Measurements from ENCODE around the gene PPARG. TPM values are rescaled to one million over a fixed set of nuclear protein-coding genes. Genes with fewer than 3 reads are reported as not detected.

The PPARG gene
- total and polyA plus RNA-seq, 7 donors: 9.7 to 111 (median 17.8) TPM

GRCh38 chr3:12318758-12319621, 30.1 kb downstream of the PPARG start:
- no peak overlapping the region for H3K4me3 ChIP-seq
- no peak for DNase-seq
- H3K27ac ChIP-seq: peak overlapping the region in 1 of 4 donors; percentile 6
- 65 to 72% methylated on average over 5 of the region's 5 CpGs for WGBS, 2 donors
- no peaks in the 10 kb centered on the region for H3K36me3 ChIP-seq
- no peak for TF ChIP-seq POLR2A (IDR thresholded peaks at IDR 0.05)
- TF ChIP-seq EP300 (IDR thresholded peaks at IDR 0.05): no peak
- no peak for TF ChIP-seq POLR2AphosphoS5 (IDR thresholded peaks at IDR 0.05)
- no peak for TF ChIP-seq CTCF (IDR thresholded peaks at IDR 0.05)
- intact Hi-C loops (cut with DNase I): no loop called here
- H3K4me1 ChIP-seq: peaks cover 0 to 5% (median 0%) of the 10 kb centered on the region in 4 donors
- H3K9me3 ChIP-seq: no peaks in the 10 kb centered on the region
- H3K27me3 ChIP-seq: peaks cover 0 to 23% (median 0%) of the 10 kb centered on the region in 3 donors

GRCh38 chr3:12321015-12321414, 32.1 kb downstream of the PPARG start:
- 90 to 92% methylated on average over 2 of the region's 2 CpGs for WGBS, 2 donors
- no peak overlapping the region for H3K27ac ChIP-seq
- no peak overlapping the region for H3K4me3 ChIP-seq
- H3K27me3 ChIP-seq: peaks cover 0 to 23% (median 0%) of the 10 kb centered on the region in 3 donors
- DNase-seq: no peak
- peaks cover 0 to 14% (median 4%) of the 10 kb centered on the region in 4 donors for H3K4me1 ChIP-seq
- TF ChIP-seq EP300 (IDR thresholded peaks at IDR 0.05) (no peak), POLR2AphosphoS5 (IDR thresholded peaks at IDR 0.05) (no peak), POLR2A (IDR thresholded peaks at IDR 0.05) (no peak), CTCF (IDR thresholded peaks at IDR 0.05) (no peak)
- H3K9me3 ChIP-seq: no peaks in the 10 kb centered on the region
- H3K36me3 ChIP-seq: no peaks in the 10 kb centered on the region
- intact Hi-C loops (cut with DNase I): no loop called here

GRCh38 chr3:12323237-12323636, 34.4 kb downstream of the PPARG start:
- Histone ChIP-seq H3K4me3 (no peak overlapping the region), H3K4me1 (peaks cover 0 to 25% (median 10%) of the 10 kb centered on the region in 4 donors), H3K36me3 (no peaks in the 10 kb centered on the region), H3K9me3 (no peaks in the 10 kb centered on the region), H3K27me3 (peaks cover 0 to 23% (median 0%) of the 10 kb centered on the region in 3 donors), H3K27ac (no peak overlapping the region)
- 38 to 55% methylated on average over 2 of the region's 2 CpGs for WGBS, 2 donors
- intact Hi-C loops (cut with DNase I): no loop called here
- no peak for DNase-seq
- TF ChIP-seq EP300 (IDR thresholded peaks at IDR 0.05): no peak
- no peak for TF ChIP-seq CTCF (IDR thresholded peaks at IDR 0.05)
- no peak for TF ChIP-seq POLR2AphosphoS5 (IDR thresholded peaks at IDR 0.05)
- TF ChIP-seq POLR2A (IDR thresholded peaks at IDR 0.05): no peak

GRCh38 chr3:12325586-12326515, 37.0 kb downstream of the PPARG start:
- Histone ChIP-seq H3K27me3 (peaks cover 0 to 11% (median 0%) of the 10 kb centered on the region in 3 donors), H3K9me3 (no peaks in the 10 kb centered on the region), H3K4me3 (no peak overlapping the region), H3K4me1 (peaks cover 0 to 20% (median 10%) of the 10 kb centered on the region in 4 donors), H3K36me3 (no peaks in the 10 kb centered on the region), H3K27ac (peak overlapping the region in 2 of 4 donors; percentile 33 to 42)
- intact Hi-C loops (cut with DNase I): no loop called here
- WGBS, 2 donors: 40 to 65% methylated on average over 4 of the region's 4 CpGs
- TF ChIP-seq CTCF (IDR thresholded peaks at IDR 0.05) (no peak), POLR2AphosphoS5 (IDR thresholded peaks at IDR 0.05) (peak in 1 of 4 donors; percentile 42), EP300 (IDR thresholded peaks at IDR 0.05) (no peak), POLR2A (IDR thresholded peaks at IDR 0.05) (no peak)
- no peak for DNase-seq

Data from sigmoid colon (tissue), 7 donors.